NCI-H82 (cell line): ENCODE data around the gene GRHL3.

Experiments used
- DNase-seq: peaks from one replicate; lab custom pipeline; 2025; lab: John Stamatoyannopoulos, UW

Gene GRHL3

GRCh38 chr1:24293392-24294227 lies 25.5 kb upstream of the GRHL3 start:
- no peak for DNase-seq

GRCh38 chr1:24294228-24294672 lies 24.9 kb upstream of the GRHL3 start:
- no peak for DNase-seq

GRCh38 chr1:24294716-24295371 lies 24.3 kb upstream of the GRHL3 start:
- no peak for DNase-seq

GRCh38 chr1:24295535-24295934 lies 23.6 kb upstream of the GRHL3 start:
- no peak for DNase-seq

- no peak for DNase-seq
Observed at GRCh38 chr1:24297187-24297851, 21.8 kb upstream of the GRHL3 start.

- no peak for DNase-seq
Observed at GRCh38 chr1:24297852-24298232, 21.3 kb upstream of the GRHL3 start.

DNA sequence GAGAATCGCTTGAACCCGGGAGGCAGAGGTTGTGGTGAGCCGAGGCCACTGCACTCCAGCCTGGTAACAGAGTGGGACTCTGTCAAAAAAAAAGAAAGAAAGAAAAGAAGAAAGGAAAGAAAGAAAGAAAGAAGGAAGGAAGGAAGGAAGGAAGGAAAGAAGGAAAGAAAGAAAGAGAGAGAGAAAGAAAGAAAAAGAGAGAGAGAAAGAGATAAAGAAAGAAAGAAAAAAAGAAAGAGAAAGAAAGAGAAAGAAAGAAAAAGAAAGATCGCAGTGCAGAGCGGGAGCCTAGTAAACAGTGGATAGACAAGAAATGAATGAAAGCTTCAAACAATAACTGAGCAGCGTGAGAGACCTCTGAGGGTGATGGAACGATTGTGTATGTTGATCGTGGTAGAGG lies 20.6 kb upstream of the GRHL3 start:
- no peak for DNase-seq

DNA sequence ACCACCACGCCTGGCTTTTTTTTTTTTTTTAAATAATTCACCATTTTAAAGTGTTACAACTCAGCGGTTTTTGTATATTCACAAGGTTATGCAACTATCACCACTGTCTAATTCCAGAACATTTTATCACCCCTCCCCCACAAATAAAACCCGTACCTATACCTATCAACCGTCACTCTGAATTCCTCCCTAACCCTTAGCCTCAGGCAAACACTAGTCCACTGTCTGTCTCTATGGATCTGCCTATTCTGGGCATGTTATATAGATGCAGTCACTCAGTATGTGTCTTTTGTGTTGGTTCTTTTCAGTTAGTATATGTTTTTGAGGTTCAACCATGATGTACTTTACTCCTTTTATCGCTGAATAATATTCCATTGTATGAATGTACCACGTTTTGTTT lies 19.3 kb upstream of the GRHL3 start:
- DNase-seq = no peak

- no peak for DNase-seq
Observed at GRCh38 chr1:24300971-24301784, 18.0 kb upstream of the GRHL3 start.

- peak; percentile 69 for DNase-seq
Observed at GRCh38 chr1:24301785-24302175, 17.4 kb upstream of the GRHL3 start.

- DNase-seq = no peak
Observed at GRCh38 chr1:24302209-24302611, 16.9 kb upstream of the GRHL3 start.

DNA sequence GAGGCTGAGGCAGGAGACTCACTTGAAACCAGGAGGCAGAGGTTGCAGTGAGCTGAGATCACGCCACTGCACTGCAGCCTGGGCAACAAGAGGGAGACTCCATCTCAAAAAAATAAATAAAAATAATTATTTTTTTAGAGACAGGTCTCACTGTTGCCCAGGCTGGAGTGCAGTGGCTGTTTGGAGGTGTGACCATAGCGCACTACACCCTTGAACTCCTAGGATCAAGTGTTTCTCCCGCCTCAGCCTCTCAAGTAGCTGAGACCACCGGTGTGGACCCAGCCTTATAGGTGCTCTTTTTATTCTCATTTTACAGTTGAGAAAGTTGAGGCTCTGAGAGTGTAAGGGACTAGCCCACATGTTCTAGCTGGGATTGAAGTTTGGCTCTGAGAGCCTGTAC lies 15.6 kb upstream of the GRHL3 start:
- no peak for DNase-seq

GRCh38 chr1:24304763-24305162 lies 14.4 kb upstream of the GRHL3 start:
- no peak for DNase-seq

DNA sequence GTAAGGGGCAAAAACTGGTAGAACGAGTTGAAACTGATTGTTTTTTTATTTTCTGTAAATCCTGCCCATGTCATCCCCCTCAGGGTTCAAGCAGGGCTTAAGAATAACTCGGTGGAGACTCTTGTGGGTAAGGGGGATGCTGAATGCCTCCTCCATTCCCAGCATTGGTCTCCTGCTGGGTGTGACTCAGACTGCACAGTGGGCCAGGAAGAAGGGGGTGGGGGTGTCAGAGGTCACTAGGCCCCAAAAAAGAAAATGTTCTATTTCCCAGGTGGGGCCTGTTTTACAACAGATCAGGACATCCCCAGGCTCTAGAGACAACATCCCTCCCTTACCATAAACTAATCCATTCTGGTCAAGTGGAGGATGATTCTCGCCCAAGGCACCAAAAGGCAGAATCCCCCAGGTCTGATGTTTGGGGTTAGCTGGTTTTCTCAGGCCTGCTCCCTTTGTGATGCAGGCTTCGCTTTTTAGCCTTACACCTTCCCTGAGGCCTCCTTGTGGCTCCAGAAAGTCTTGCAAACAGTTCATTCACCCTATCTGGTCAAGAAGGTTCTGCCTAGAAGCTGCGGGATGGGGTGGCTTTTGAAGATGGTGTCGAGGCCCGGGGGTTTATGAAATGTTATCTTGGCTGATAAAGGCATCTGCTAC lies 10.7 kb upstream of the GRHL3 start:
- no peak for DNase-seq

DNA sequence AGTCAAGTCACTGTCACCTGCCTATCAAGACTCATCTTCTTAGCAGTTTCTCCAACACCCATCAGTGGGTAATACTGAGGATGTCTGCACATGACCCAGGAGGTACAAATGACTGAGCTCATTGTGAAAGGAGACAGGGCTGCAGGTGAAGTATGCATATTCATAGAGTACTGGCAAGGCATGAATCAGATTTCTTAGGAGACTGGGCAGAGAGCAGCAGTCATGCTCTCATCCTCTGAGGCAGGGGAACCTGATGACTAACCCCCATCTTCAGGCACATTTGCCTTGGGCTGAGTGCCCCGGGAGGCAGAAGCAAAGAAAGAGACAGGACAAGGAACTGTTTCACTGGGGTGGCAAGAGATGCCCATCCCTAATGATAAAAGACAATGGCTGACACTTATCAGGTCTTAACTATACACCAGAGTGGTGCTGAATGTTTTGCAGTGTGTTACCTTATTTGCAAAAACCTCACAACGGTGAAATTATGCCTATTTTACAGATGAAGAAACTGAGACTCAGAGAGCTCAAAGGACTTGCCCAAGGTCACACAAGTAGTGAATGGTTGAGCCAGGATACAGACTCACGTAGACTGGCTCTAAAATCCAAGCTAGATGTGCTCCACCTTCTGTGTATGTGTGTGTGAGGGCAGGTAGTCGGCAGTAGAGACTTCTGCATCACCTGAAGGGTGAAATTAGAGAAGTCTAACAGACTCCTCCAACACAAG lies 9.2 kb upstream of the GRHL3 start:
- DNase-seq = no peak

DNA sequence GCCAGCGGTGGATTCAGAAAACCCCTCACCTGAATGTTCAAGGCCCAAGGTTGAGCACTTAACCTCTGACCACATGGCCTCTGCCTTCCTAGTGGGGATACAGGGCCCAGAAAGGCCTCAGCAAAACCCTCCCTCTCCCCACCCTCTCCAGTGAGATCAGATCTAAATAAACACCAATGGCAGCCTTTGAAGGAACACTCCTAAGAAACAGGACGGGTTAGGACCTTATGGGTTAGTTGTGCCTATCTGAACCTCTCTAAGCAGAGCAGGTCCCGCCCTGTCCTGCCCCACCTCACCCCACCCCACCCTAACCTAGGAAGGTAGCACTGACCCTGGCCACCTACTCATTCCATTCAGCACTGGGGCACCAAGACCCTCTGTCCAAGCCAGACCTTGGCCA lies 7.9 kb upstream of the GRHL3 start:
- no peak for DNase-seq

DNA sequence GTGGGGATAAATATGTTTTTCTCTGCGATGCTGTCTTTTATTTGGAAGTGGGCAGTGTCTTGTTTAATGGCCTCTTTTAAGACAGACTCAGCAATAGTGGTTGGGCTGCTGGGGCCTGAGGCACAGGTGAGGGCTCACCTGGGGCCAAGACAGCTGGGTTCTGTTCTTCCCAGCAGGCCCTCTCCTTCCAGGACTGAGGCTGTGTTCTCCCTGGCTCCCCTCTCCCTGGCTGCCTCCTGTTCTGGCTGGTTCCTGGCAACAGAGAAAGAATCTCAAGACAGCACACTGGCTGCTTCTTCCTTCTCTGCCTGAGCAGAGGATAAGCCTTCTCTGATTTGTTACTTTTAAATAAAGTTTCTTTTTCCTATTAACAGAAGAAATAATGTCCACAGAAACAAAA lies 7.4 kb upstream of the GRHL3 start:
- DNase-seq = no peak

DNA sequence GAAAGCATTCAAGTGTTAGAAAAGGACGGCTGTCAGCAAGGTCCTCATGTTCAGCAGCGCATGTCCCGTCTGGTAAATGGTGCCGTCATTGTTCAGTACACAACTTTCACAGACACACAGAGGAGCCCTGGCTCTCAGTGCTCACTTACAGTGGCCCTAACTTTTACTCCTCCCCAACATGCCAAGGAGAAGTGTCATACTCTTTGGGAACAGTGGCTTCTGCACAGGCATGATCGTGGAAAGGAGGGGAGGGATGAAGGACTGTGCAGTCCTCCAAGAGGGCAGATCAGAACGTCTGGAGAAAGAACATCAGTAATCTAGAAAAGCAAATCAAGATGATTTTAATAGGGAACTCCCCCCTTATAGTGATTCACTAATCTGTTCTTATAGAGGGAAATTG lies 3.8 kb upstream of the GRHL3 start:
- no peak for DNase-seq

DNA sequence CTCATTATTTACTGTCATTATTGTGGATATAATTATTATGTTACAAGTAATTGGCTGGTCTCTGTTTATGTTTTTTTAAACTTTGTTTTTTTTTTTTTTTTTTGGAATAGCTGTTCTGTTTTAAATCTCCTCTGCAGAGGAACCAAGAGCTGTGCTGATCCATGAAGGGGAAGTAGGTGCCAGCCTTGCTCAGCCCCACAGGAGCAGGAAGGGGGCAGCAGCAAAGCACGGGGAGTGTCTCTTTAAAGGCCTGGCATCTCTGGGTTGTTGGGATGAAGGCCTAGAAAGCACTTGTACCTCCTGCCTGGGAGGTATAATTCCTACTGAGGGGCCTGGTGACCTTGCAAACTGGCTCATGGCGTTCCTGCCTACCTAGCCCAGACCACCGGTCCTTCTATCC lies 2.5 kb upstream of the GRHL3 start:
- no peak for DNase-seq

DNA sequence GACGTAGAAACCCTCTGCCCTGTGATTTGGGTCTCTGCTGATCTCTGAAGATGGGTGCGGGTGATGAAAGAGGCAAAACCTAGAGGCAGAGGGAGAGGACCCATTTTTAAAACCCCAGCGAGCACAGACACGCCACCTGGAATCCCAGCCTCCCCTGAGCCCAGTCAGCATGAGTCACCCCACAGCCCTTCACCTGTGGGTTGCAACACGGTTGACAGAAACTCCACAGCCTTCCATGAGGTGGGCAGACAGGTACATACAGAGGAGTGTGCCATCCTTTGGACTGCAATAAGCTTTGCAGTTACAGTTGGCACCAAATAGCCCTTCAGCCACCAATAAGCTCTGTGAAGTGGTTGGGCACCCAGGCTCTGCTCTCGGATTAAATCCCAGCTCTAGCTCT lies 2.1 kb upstream of the GRHL3 start:
- no peak for DNase-seq

- no peak for DNase-seq
Observed at GRCh38 chr1:24317956-24318614, 1.1 kb upstream of the GRHL3 start.
